Stimulated activated effector memory CD8-positive, alpha-beta T cell treated with anti-CD3 and anti-CD28 coated beads, Interleukin-12 subunit alpha, Interleukin-12 subunit beta, amount 100 ng/mL, for 72 hours (primary cell): Measurements from ENCODE around the gene DGKB.

ENCODE experiments used
- ATAC-seq: fragments of 150-1000 bp; cut with Tn5 transposase; 2 replicates; pipeline ENCODE4 v1.10.0; 2021
- DNase-seq, 2 donors: peaks; one replicate each; pipeline ENCODE4 v3.0.0; 2021 to 2022; ENCODE audit warnings: low spot score in 2 of 2
- H3K27ac Mint-ChIP-seq: one replicate; pipeline ENCODE4 v1.8.0; 2022; ENCODE audit warnings: mild to moderate bottlenecking, mixed read lengths
- H3K36me3 Mint-ChIP-seq: one replicate; pipeline ENCODE4 v1.8.0; 2022; ENCODE audit warnings: mild to moderate bottlenecking, mixed read lengths
- H3K4me1 Mint-ChIP-seq: one replicate; pipeline ENCODE4 v1.8.0; 2022; ENCODE audit warnings: mixed read lengths
- H3K4me3 Mint-ChIP-seq: one replicate; pipeline ENCODE4 v1.8.0; 2022; ENCODE audit warnings: mild to moderate bottlenecking, mixed read lengths
- H3K9me3 Mint-ChIP-seq: one replicate; pipeline ENCODE4 v1.8.0; 2022; ENCODE audit warnings: mixed read lengths

Gene DGKB

DNA sequence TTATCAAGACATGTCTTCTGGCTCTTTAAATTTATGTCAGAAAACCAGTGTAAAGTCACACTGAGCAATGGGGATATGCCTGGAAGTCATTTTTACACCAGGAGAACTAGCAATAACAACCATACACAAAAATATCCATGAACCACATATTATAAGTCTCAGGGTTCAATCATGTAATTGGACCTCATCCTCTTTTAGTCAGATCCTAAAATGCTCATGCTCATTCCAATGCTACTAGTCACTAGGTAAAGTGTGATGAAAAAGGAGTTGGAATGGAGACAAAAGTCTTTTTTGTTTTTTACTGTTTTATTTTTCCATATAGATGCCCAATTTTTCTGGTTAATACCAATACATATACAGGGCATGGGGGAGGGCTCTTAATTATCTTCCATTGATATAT, 306.1 kb downstream of the DGKB start:
- Mint-ChIP-seq H3K36me3 (no peaks in the 10 kb centered on the region), H3K9me3 (no peaks in the 10 kb centered on the region), H3K4me1 (no peaks in the 10 kb centered on the region), H3K27ac (no peak overlapping the region), H3K4me3 (no peak overlapping the region)
- no peak for ATAC-seq
- DNase-seq: no peak

DNA sequence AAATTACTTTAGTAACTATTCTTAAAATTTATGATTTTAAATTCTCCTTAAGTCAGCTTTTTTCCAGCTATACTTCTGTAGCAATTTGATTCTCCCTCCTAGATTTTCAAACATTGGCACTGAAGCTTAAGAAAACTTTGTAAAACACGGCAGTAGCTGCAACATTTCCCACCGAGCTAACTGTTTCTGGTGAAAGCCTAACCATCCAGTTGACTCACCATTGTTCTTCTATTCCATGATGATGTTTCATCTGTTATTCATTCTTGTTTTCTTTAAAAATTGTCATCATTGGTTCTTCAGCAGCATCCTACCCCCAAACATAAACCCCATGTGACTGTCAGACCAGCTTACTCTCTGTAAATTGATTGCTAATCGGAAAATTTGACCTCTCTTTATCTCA, 312.3 kb downstream of the DGKB start:
- Mint-ChIP-seq H3K27ac (no peak overlapping the region), H3K4me3 (no peak overlapping the region), H3K9me3 (peaks cover 3% of the 10 kb centered on the region), H3K4me1 (no peaks in the 10 kb centered on the region), H3K36me3 (no peaks in the 10 kb centered on the region)
- ATAC-seq (no peak), DNase-seq (no peak)

DNA sequence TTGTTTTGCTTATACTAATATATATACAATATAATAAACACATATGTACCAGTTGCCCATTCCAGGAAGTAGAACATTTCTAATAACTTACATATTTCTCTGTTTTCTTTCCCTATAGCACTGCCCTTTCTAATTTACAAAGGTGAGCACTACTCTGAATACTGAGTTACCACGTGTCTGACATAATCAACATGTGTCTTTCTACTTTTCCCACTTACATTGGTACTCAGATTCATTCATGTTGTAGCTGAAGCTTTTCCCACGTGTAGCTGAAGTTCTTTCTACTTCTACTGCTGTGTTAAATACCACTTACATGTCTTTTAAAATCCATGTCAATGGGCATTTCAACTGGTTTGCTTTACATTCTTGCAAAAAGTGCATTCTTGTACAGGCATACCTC, 317.3 kb downstream of the DGKB start:
- no peak for DNase-seq
- no peak overlapping the region for H3K4me3 Mint-ChIP-seq
- H3K9me3 Mint-ChIP-seq: peaks cover 3% of the 10 kb centered on the region
- H3K4me1 Mint-ChIP-seq: no peaks in the 10 kb centered on the region
- H3K36me3 Mint-ChIP-seq: no peaks in the 10 kb centered on the region
- H3K27ac Mint-ChIP-seq: no peak overlapping the region
- no peak for ATAC-seq

DNA sequence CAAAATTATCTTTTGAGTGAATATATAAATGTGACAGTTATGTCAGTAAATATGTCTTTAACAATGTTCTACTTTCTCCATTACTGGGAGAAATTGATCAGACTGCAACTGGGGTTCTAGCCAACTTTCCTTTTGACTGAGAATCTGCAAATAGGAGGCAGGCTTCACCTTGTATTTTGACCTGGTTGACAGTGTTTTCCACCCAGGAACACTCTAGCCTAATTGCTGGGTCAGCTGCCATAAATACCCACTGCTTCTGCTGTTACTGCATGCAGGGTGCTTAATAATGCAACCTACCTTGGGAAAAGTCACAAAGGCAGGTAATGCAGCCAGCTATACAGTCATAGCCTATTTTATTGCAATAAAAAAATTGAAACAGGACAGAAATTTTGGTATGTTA, 319.0 kb downstream of the DGKB start:
- Mint-ChIP-seq H3K27ac (no peak overlapping the region), H3K36me3 (no peaks in the 10 kb centered on the region), H3K4me3 (no peak overlapping the region), H3K9me3 (peaks cover 2% of the 10 kb centered on the region), H3K4me1 (no peaks in the 10 kb centered on the region)
- ATAC-seq (no peak), DNase-seq (no peak)

DNA sequence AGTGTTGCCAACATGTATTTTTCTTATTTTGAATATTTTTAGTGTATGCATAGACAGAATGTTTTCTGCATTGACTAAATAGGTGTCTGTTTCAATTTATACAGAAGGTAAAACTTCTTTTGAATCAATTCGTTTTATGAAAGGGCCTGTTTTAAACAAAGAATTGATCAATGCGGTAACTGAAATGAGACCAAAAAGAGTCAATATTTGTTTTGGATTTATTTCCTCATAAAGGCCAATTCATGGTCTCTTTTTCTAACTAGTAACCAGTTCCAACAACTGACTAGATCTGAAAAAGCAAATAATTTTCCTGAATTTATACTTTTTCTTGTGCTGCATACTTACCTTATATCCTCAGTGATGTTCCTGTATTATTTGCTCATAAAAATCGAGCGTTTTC, 320.5 kb downstream of the DGKB start:
- no peaks in the 10 kb centered on the region for H3K4me1 Mint-ChIP-seq
- H3K4me3 Mint-ChIP-seq: no peak overlapping the region
- H3K27ac Mint-ChIP-seq: no peak overlapping the region
- H3K36me3 Mint-ChIP-seq: no peaks in the 10 kb centered on the region
- ATAC-seq: no peak
- no peak for DNase-seq
- H3K9me3 Mint-ChIP-seq: no peaks in the 10 kb centered on the region

DNA sequence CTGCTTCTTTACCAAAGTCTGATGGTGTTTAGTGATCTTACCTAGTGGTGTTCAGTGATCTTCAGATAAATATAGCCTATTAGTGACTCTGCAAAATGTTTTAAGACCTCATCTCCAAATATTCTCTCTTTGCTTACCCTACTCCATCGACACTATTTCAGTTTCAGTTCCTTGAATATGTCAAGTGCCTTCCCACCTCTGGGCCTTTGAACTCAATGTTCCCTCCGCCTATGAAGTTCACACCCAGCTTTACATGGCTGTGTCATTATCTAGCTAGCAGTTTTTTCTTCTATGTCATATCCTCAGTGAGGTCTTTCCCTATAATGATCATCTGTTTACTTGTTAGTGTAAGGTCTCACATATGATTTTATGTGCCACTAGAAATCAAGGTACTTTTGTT, 322.6 kb downstream of the DGKB start:
- Mint-ChIP-seq H3K4me1 (no peaks in the 10 kb centered on the region), H3K4me3 (no peak overlapping the region), H3K36me3 (no peaks in the 10 kb centered on the region), H3K9me3 (no peaks in the 10 kb centered on the region), H3K27ac (no peak overlapping the region)
- no peak for ATAC-seq
- no peak for DNase-seq

DNA sequence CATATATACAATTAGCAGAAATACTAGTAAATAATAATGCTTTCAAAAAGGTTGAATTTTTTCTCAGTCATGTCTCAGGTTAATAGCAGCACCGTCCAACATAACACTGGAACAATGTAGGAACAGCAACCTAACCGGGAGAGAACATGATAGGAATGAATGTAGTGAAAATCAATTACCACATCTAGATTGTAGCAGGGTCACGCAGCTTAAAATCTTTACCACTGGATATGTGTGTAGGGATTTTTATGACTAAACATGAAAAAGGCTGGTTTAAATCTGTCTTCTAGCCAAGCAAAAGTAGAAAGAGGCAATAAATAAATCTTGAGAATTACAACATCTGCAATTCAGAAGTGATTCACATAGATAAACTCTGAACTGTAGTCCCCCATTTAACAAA, 326.0 kb downstream of the DGKB start:
- H3K4me3 Mint-ChIP-seq: no peak overlapping the region
- H3K27ac Mint-ChIP-seq: no peak overlapping the region
- ATAC-seq (no peak), DNase-seq (no peak)
- no peaks in the 10 kb centered on the region for H3K4me1 Mint-ChIP-seq
- H3K9me3 Mint-ChIP-seq: no peaks in the 10 kb centered on the region
- H3K36me3 Mint-ChIP-seq: no peaks in the 10 kb centered on the region

DNA sequence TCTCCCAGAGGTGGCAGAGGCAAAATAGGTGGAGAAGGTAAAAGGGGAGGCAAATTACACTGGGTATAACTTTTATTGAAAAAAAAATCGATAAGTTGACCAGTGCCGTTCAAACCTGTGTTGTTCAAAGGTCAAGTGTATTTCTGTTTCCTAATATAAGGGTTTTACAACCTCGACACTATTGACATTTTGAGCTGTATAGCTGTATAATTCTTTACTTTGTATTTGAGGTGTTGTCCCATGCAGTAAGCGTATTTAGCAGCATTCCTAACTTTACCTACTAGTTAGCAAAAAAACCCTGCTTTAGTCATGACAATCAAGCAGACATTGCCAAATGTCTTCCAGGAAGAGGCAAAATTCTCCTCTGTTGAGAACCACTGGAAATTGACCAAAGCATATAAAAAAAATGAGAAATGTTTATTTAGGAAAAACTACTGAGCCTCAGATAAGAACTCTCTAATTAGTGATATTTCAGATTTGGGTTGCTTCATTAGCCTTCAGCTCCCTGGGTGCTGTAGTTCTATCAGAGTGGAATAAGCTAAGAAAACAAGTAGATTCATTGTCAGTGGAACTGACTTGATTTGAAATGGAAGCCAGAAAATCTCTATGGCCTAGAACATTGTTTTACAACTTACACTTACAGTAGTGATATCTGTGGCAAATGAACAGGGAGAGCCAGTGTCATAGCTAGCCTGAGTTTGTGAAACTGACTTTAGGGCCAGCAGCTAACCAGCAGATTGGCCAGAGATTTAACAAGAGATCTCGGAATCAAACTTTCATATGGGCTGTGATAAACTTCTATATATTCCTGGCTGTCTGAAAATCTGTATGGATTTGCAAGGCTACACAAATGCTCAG, 331.6 kb downstream of the DGKB start:
- no peak for DNase-seq
- Mint-ChIP-seq H3K4me1 (no peaks in the 10 kb centered on the region), H3K9me3 (no peaks in the 10 kb centered on the region), H3K4me3 (no peak overlapping the region), H3K36me3 (no peaks in the 10 kb centered on the region), H3K27ac (no peak overlapping the region)
- ATAC-seq: no peak

DNA sequence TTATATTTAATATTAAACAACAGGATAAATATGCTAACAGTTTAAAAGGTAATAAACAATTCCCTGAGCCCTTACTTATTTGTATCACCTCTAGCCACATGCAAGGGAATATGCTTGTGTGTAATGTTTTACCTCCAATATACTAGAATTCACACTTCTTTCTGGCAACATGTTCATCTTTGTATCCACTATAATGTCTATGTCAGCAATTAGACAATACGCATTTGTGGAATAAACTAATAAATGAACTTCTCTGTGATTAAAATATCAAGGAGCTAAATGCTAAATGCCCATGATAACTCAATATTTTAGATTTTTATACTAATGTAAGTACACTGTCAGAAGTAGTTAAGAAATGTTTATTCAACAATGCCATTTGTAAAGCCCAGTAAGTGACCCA, 350.5 kb downstream of the DGKB start:
- no peak for DNase-seq
- H3K4me3 Mint-ChIP-seq: no peak overlapping the region
- no peaks in the 10 kb centered on the region for H3K9me3 Mint-ChIP-seq
- no peak for ATAC-seq
- no peaks in the 10 kb centered on the region for H3K4me1 Mint-ChIP-seq
- no peaks in the 10 kb centered on the region for H3K36me3 Mint-ChIP-seq
- H3K27ac Mint-ChIP-seq: no peak overlapping the region

DNA sequence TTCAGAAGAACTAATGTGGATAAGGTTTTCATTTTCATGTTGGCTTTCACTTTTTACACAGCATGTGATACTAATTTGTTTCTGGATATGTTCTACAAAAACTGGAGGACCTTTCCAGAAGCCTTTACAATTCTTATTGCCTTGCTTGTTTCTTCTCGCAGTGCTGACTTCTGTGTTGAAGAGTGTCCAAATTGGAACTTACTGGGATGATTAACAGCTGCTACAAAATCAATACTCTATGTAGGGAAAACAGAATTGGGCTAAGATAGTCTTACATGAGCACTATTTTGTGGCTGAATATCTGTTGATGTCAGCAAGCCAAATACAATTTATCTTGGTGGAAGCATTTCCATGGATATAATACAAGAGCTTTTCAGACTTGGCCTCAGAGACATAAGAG, 351.2 kb downstream of the DGKB start:
- Mint-ChIP-seq H3K9me3 (no peaks in the 10 kb centered on the region), H3K36me3 (no peaks in the 10 kb centered on the region), H3K4me3 (no peak overlapping the region), H3K27ac (no peak overlapping the region), H3K4me1 (no peaks in the 10 kb centered on the region)
- ATAC-seq (no peak), DNase-seq (no peak)

DNA sequence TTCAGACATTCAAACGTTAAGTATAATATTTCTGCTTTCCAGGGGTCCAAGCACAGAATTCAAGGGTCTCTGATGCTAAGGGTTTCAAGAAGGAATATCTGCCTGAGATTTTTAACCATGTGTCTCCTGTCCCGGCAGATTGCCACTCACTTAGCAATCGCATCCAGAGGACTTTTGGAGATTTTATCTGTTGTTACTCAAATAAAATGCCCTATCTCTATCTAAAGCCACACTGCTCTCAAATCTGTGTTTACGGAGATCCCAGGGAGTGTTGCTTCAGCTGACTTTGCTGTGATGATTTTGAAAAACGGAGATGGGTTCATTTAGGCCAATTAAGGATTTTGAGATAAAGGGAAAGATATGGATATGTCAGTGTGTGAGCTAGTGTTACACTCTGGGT, 359.9 kb downstream of the DGKB start:
- H3K36me3 Mint-ChIP-seq: no peaks in the 10 kb centered on the region
- DNase-seq (no peak), ATAC-seq (no peak)
- H3K27ac Mint-ChIP-seq: no peak overlapping the region
- H3K4me3 Mint-ChIP-seq: no peak overlapping the region
- no peaks in the 10 kb centered on the region for H3K9me3 Mint-ChIP-seq
- no peaks in the 10 kb centered on the region for H3K4me1 Mint-ChIP-seq

DNA sequence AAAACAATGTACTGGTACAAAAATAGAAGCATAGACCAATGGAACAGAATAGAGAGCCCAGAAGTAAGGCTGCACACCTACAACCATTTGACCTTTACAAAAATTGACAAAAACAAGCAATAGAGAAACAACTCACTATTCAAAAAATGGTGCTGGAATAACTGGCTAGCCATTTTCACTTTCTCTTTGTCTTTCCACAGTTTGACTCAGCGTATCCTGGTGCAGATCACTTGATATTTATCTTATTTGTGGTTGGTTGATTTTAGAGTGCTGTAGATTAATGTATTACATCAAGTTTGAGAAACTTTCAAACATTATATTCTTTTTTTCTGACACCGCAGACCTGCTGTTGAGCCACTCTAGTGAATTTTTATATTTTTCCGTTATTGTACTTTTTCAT, 381.4 kb downstream of the DGKB start:
- no peaks in the 10 kb centered on the region for H3K4me1 Mint-ChIP-seq
- H3K36me3 Mint-ChIP-seq: no peaks in the 10 kb centered on the region
- H3K4me3 Mint-ChIP-seq: no peak overlapping the region
- no peak overlapping the region for H3K27ac Mint-ChIP-seq
- DNase-seq (no peak), ATAC-seq (no peak)
- peaks cover 2% of the 10 kb centered on the region for H3K9me3 Mint-ChIP-seq

DNA sequence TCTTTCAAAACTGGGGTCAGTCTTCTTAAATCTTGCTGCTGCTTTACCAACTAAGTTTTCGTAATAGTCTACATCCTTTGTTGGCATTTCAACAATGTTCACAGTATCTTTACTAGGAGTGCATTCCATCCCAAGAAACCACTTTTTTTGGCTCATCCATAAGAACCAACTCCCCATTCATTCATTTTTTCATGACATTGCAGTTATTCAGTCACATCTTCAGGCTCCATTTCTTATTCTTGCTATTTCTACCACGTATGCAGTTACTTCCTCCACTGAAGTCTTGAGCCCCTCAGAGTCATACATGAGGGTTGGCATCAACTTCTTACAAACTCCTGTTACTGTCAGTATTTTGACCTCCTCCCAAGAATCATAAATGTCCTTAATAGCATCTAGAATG, 392.3 kb downstream of the DGKB start:
- no peak overlapping the region for H3K27ac Mint-ChIP-seq
- H3K36me3 Mint-ChIP-seq: no peaks in the 10 kb centered on the region
- H3K9me3 Mint-ChIP-seq: peaks cover 3% of the 10 kb centered on the region
- no peak for ATAC-seq
- no peaks in the 10 kb centered on the region for H3K4me1 Mint-ChIP-seq
- no peak overlapping the region for H3K4me3 Mint-ChIP-seq
- DNase-seq: no peak

DNA sequence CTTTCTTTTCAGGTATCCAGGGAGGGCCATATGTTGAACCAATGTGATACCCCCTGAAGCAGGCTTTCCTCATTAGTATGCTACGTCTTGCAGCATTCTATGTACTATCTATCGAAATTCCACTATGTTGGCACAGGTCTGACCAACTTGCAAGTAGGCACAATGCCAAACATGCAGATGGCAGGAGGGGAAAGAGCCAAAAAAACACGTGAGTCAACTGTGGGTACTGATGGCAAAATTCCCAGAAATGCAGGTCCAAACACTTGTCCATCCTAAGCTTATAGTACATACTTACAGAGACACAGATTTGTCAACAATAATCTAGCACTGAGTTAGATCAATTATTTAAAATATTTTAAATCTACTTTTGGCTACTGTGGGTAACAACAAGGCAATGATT, 394.9 kb downstream of the DGKB start:
- Mint-ChIP-seq H3K27ac (no peak overlapping the region), H3K4me1 (no peaks in the 10 kb centered on the region), H3K9me3 (peaks cover 3% of the 10 kb centered on the region), H3K36me3 (no peaks in the 10 kb centered on the region), H3K4me3 (no peak overlapping the region)
- DNase-seq (no peak), ATAC-seq (no peak)

DNA sequence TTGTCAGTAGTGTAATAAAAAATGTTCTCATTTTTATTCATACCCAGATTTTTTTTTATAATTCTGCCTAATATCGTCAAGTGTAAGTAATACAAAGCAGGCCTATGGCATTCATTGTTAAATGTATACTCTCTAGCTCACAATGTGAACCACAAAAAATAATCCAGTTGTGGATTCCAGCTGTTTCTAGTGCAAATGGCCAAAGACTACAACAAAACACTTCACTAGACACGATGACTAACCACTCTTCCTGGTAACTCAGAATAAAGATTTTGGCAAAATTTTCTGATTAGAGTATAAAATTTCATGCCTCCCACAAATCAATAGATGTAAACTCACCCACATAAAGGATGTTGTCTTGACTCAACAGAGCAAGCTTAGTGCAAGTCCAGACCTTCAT, 396.6 kb downstream of the DGKB start:
- Mint-ChIP-seq H3K9me3 (peaks cover 6% of the 10 kb centered on the region), H3K4me3 (no peak overlapping the region), H3K27ac (no peak overlapping the region), H3K4me1 (no peaks in the 10 kb centered on the region), H3K36me3 (no peaks in the 10 kb centered on the region)
- ATAC-seq (no peak), DNase-seq (no peak)

DNA sequence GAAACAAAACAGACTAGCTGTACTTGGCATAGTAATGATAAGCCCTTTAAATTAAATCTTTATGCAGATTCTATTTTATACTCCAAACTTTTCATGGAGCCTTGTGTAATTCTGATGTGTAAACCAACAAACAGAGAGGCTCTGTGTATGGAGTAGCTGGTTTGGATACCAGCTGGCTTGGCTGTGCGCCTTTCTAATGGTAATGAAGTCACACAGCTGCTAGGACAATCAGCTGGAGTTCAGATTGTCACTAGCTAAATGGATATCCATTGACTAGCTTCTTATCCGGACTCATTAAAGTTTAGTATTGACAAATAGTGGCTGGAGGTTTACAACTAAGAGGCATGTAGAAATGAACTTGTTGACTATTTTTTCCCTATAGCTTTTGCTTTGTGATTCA, 398.4 kb downstream of the DGKB start:
- H3K36me3 Mint-ChIP-seq: no peaks in the 10 kb centered on the region
- H3K4me3 Mint-ChIP-seq: no peak overlapping the region
- H3K4me1 Mint-ChIP-seq: no peaks in the 10 kb centered on the region
- DNase-seq: no peak
- ATAC-seq: no peak
- H3K27ac Mint-ChIP-seq: no peak overlapping the region
- peaks cover 3% of the 10 kb centered on the region for H3K9me3 Mint-ChIP-seq

DNA sequence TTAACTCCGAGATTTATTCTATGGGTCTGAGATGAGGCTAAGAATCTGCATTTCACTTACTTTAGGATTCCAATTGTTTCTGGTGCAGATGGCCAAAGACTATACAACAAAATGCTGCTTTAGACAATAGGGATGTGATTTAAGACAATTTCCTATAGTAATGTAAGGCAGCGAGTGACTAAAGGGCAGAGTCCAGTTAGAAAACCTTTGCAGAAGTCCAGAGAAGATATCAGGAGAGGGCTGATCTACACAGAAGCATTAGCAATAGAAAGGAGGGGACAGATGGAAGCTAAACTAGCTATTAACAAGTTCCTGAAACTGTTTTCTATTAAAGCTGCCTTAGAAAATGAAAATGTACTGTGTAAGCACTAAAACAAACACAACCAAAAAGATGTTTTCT, 398.9 kb downstream of the DGKB start:
- Mint-ChIP-seq H3K9me3 (peaks cover 3% of the 10 kb centered on the region), H3K36me3 (no peaks in the 10 kb centered on the region), H3K4me1 (no peaks in the 10 kb centered on the region), H3K27ac (no peak overlapping the region), H3K4me3 (no peak overlapping the region)
- DNase-seq: no peak
- ATAC-seq: no peak
